ENCODE measurements around the gene PLA2G2A. TPM values are rescaled to one million over a fixed set of nuclear protein-coding genes. Genes with fewer than 3 reads are reported as not detected.
"Not testable (repeated sequence)": the region's sequence is repeated elsewhere in the genome, so short reads cannot be mapped to it uniquely, and the experiment has no call there.

Gene PLA2G2A
- total RNA-seq, 2 donors from 2014 or later: not detected

GRCh38 chr1:19984409-19985016 is 5.1 kb upstream of the PLA2G2A start:
- H3K36me3 Mint-ChIP-seq (ENCODE audit: low read depth); H3K27ac Mint-ChIP-seq; H3K4me3 Mint-ChIP-seq; H3K9me3 ChIP-seq (ENCODE audit: control insufficient read depth, low read length, poor library complexity, severe bottlenecking); ATAC-seq; DNase-seq; H3K4me1 Mint-ChIP-seq: not testable (repeated sequence)
- peaks cover 57% of the 10 kb centered on the region for H3K27me3 Mint-ChIP-seq

- no peak overlapping the region for H3K27ac Mint-ChIP-seq
- no peak overlapping the region for H3K4me3 Mint-ChIP-seq
- peaks cover 10% of the 10 kb centered on the region for H3K4me1 Mint-ChIP-seq
- DNase-seq (no peak), ATAC-seq (no peak)
- H3K9me3 ChIP-seq (ENCODE audit: control insufficient read depth, low read length, poor library complexity, severe bottlenecking): no peaks in the 10 kb centered on the region
- H3K27me3 Mint-ChIP-seq: peaks cover 58% of the 10 kb centered on the region
- peaks cover 7% of the 10 kb centered on the region for H3K36me3 Mint-ChIP-seq (ENCODE audit: low read depth)
Observed at GRCh38 chr1:19981507-19982312, 2.3 kb upstream of the PLA2G2A start.

- peaks cover 8% of the 10 kb centered on the region for H3K36me3 Mint-ChIP-seq (ENCODE audit: low read depth)
Observed at GRCh38 chr1:19981170-19981506, 1.7 kb upstream of the PLA2G2A start.

GRCh38 chr1:19980314-19980713 is 896 bp upstream of the PLA2G2A start:
- Mint-ChIP-seq H3K27me3 (peaks cover 67% of the 10 kb centered on the region), H3K27ac (no peak overlapping the region), H3K36me3 (ENCODE audit: low read depth) (peaks cover 8% of the 10 kb centered on the region), H3K4me3 (no peak overlapping the region), H3K4me1 (peaks cover 10% of the 10 kb centered on the region)
- ATAC-seq (no peak), DNase-seq (no peak)
- no peaks in the 10 kb centered on the region for H3K9me3 ChIP-seq (ENCODE audit: control insufficient read depth, low read length, poor library complexity, severe bottlenecking)

More at GRCh38 chr1:19981170-19981506, 1.7 kb upstream of the PLA2G2A start:
- DNase-seq: no peak
- Mint-ChIP-seq H3K27ac (no peak overlapping the region), H3K4me3 (no peak overlapping the region), H3K27me3 (peaks cover 59% of the 10 kb centered on the region), H3K4me1 (peaks cover 10% of the 10 kb centered on the region)
- no peaks in the 10 kb centered on the region for H3K9me3 ChIP-seq (ENCODE audit: control insufficient read depth, low read length, poor library complexity, severe bottlenecking)
- no peak for ATAC-seq

- no peaks in the 10 kb centered on the region for H3K9me3 ChIP-seq (ENCODE audit: control insufficient read depth, low read length, poor library complexity, severe bottlenecking)
- ATAC-seq (no peak), DNase-seq (no peak)
- no peak overlapping the region for H3K27ac Mint-ChIP-seq
- peaks cover 81% of the 10 kb centered on the region for H3K27me3 Mint-ChIP-seq
- peaks cover 10% of the 10 kb centered on the region for H3K4me1 Mint-ChIP-seq
- H3K36me3 Mint-ChIP-seq (ENCODE audit: low read depth): peaks cover 8% of the 10 kb centered on the region
- no peak overlapping the region for H3K4me3 Mint-ChIP-seq
Observed at GRCh38 chr1:19978143-19978542, 1.3 kb downstream of the PLA2G2A start.

- Mint-ChIP-seq H3K27me3 (peaks cover 80% of the 10 kb centered on the region), H3K4me3 (no peak overlapping the region), H3K27ac (no peak overlapping the region), H3K36me3 (ENCODE audit: low read depth) (peaks cover 8% of the 10 kb centered on the region), H3K4me1 (peaks cover 4% of the 10 kb centered on the region)
- no peaks in the 10 kb centered on the region for H3K9me3 ChIP-seq (ENCODE audit: control insufficient read depth, low read length, poor library complexity, severe bottlenecking)
- no peak for ATAC-seq
- DNase-seq: no peak
Observed at GRCh38 chr1:19976317-19977003, 3.0 kb downstream of the PLA2G2A start.

- peaks cover 80% of the 10 kb centered on the region for H3K27me3 Mint-ChIP-seq
- no peak for DNase-seq
- ATAC-seq: no peak
- H3K9me3 ChIP-seq (ENCODE audit: control insufficient read depth, low read length, poor library complexity, severe bottlenecking): no peaks in the 10 kb centered on the region
- peaks cover 5% of the 10 kb centered on the region for H3K4me1 Mint-ChIP-seq
- H3K4me3 Mint-ChIP-seq: no peak overlapping the region
- H3K36me3 Mint-ChIP-seq (ENCODE audit: low read depth): peaks cover 8% of the 10 kb centered on the region
- H3K27ac Mint-ChIP-seq: no peak overlapping the region
Observed at GRCh38 chr1:19975423-19976193, 3.8 kb downstream of the PLA2G2A start.

GRCh38 chr1:19974822-19975416 is 4.5 kb downstream of the PLA2G2A start:
- no peak overlapping the region for H3K27ac Mint-ChIP-seq
- H3K36me3 Mint-ChIP-seq (ENCODE audit: low read depth): peaks cover 10% of the 10 kb centered on the region
- no peak for DNase-seq
- H3K9me3 ChIP-seq (ENCODE audit: control insufficient read depth, low read length, poor library complexity, severe bottlenecking): no peaks in the 10 kb centered on the region
- H3K27me3 Mint-ChIP-seq: peaks cover 80% of the 10 kb centered on the region
- peaks cover 7% of the 10 kb centered on the region for H3K4me1 Mint-ChIP-seq
- H3K4me3 Mint-ChIP-seq: no peak overlapping the region
- peak; percentile 30 for ATAC-seq

GRCh38 chr1:19973616-19974015 is 5.8 kb downstream of the PLA2G2A start:
- ATAC-seq (no peak), DNase-seq (no peak)
- Mint-ChIP-seq H3K4me3 (no peak overlapping the region), H3K36me3 (ENCODE audit: low read depth) (peaks cover 7% of the 10 kb centered on the region), H3K27ac (no peak overlapping the region), H3K27me3 (peaks cover 78% of the 10 kb centered on the region), H3K4me1 (peaks cover 5% of the 10 kb centered on the region)
- no peaks in the 10 kb centered on the region for H3K9me3 ChIP-seq (ENCODE audit: control insufficient read depth, low read length, poor library complexity, severe bottlenecking)

GRCh38 chr1:19971664-19972063 is 7.8 kb downstream of the PLA2G2A start:
- H3K27ac Mint-ChIP-seq: no peak overlapping the region
- H3K4me1 Mint-ChIP-seq: peaks cover 5% of the 10 kb centered on the region
- H3K4me3 Mint-ChIP-seq: no peak overlapping the region

GRCh38 chr1:19969898-19970660 is 9.3 kb downstream of the PLA2G2A start:
- no peak overlapping the region for H3K4me3 Mint-ChIP-seq
- H3K4me1 Mint-ChIP-seq: peaks cover 5% of the 10 kb centered on the region
- H3K27ac Mint-ChIP-seq: no peak overlapping the region
- H3K36me3 Mint-ChIP-seq (ENCODE audit: low read depth): peaks cover 5% of the 10 kb centered on the region
- DNase-seq: no peak
- peaks cover 65% of the 10 kb centered on the region for H3K27me3 Mint-ChIP-seq
- H3K9me3 ChIP-seq (ENCODE audit: control insufficient read depth, low read length, poor library complexity, severe bottlenecking): no peaks in the 10 kb centered on the region
- no peak for ATAC-seq

More at GRCh38 chr1:19971664-19972063, 7.8 kb downstream of the PLA2G2A start:
- H3K27me3 Mint-ChIP-seq: peaks cover 76% of the 10 kb centered on the region
- H3K36me3 Mint-ChIP-seq (ENCODE audit: low read depth): peaks cover 3% of the 10 kb centered on the region
- no peaks in the 10 kb centered on the region for H3K9me3 ChIP-seq (ENCODE audit: control insufficient read depth, low read length, poor library complexity, severe bottlenecking)
- no peak for DNase-seq
- no peak for ATAC-seq

GRCh38 chr1:19967808-19968207 is 11.6 kb downstream of the PLA2G2A start:
- peaks cover 7% of the 10 kb centered on the region for H3K36me3 Mint-ChIP-seq (ENCODE audit: low read depth)
- H3K9me3 ChIP-seq (ENCODE audit: control insufficient read depth, low read length, poor library complexity, severe bottlenecking): no peaks in the 10 kb centered on the region
- no peak overlapping the region for H3K4me3 Mint-ChIP-seq
- no peak for ATAC-seq
- peaks cover 75% of the 10 kb centered on the region for H3K27me3 Mint-ChIP-seq
- peaks cover 5% of the 10 kb centered on the region for H3K4me1 Mint-ChIP-seq
- DNase-seq: no peak
- H3K27ac Mint-ChIP-seq: no peak overlapping the region
